Measurements from ENCODE around the gene NDUFA8.

NDUFA8 gene

GRCh38 chr9:122097679-122098315 is 61.8 kb downstream of the NDUFA8 start:
- DNase-seq = no peak

GRCh38 chr9:122096620-122097415 is 62.8 kb downstream of the NDUFA8 start:
- no peak for DNase-seq

GRCh38 chr9:122095010-122095767 is 64.4 kb downstream of the NDUFA8 start:
- peak; percentile 45 to 65 for DNase-seq

All from CD4-positive, alpha-beta T cell treated with Interferon alpha-2 for 1 hour (primary cell).